PC-3 (cell line): ENCODE results near the gene PLAAT2. TPM values are rescaled to one million over a fixed set of nuclear protein-coding genes. Genes with fewer than 3 reads are reported as not detected.
"Not testable (repeated sequence)": the region's sequence is repeated elsewhere in the genome, so short reads cannot be mapped to it uniquely, and the experiment has no call there.

Source experiments
- ATAC-seq: fragments of 200-7000 bp; cut with Tn5 transposase; 2 replicates; pipeline ENCODE4 v1.9.1; 2020; ENCODE audit warnings: mild to moderate bottlenecking, moderate library complexity
- BruUV-seq: library from RNA; stranded (reverse); fragments of 400-500 nt; replicated peaks from 2 replicates; lab custom pipeline; 2021; lab: Mats Ljungman, UMichigan
- CTCF ChIA-PET: fragments of 300-600 bp; sonication (Branson Sonifier 250); formaldehyde crosslinking; loops from one replicate; lab custom pipeline; 2022; ENCODE audit warnings: antibody characterized with exemption; lab: Charles Lee
- POLR2A ChIA-PET: fragments of 300-600 bp; sonication (Branson Sonifier 250); formaldehyde crosslinking; loops from one replicate; lab custom pipeline; 2022; ENCODE audit warnings: antibody characterized with exemption; ENCODE audit not compliant: unreplicated experiment; lab: Charles Lee
- DNase-seq: peaks from one replicate; pipeline ENCODE4 v3.0.0-alpha.2; 2015
- H2AFZ ChIP-seq: fragments of 300-600 bp; sonication (generic); 2 replicates; pipeline ENCODE4 v1.6.0; 2016; ENCODE audit warnings: antibody characterized with exemption, low read length
- H3F3A ChIP-seq: fragments of 300-600 bp; sonication (generic); one replicate; pipeline ENCODE4 v1.6.0; 2017; ENCODE audit warnings: antibody characterized with exemption, low read length, control low read depth, mild to moderate bottlenecking; ENCODE audit not compliant: unreplicated experiment
- H3K27ac ChIP-seq: fragments of 300-600 bp; sonication (generic); 2 replicates; pipeline ENCODE4 v1.5.1; 2016; ENCODE audit warnings: mild to moderate bottlenecking, low read length
- H3K27me3 ChIP-seq: fragments of 300-600 bp; sonication (generic); 2 replicates; pipeline ENCODE4 v1.6.1; 2016; ENCODE audit warnings: low read length, mixed read lengths
- H3K36me3 ChIP-seq: fragments of 300-600 bp; sonication (generic); 2 replicates; pipeline ENCODE4 v1.6.1; 2016; ENCODE audit warnings: low read depth, mixed run types, low read length, mixed read lengths
- H3K4me1 ChIP-seq: fragments of 300-600 bp; sonication (generic); 2 replicates; pipeline ENCODE4 v1.5.1; 2016; ENCODE audit warnings: low read length; ENCODE audit not compliant: insufficient read depth
- H3K4me2 ChIP-seq: fragments of 300-600 bp; sonication (generic); 2 replicates; pipeline ENCODE4 v1.6.0; 2016; ENCODE audit warnings: low read length
- H3K4me3 ChIP-seq: fragments of 300-600 bp; sonication (generic); 2 replicates; pipeline ENCODE4 v1.5.1; 2016; ENCODE audit warnings: mild to moderate bottlenecking, low read length, mixed read lengths
- H3K79me2 ChIP-seq: fragments of 300-600 bp; sonication (generic); 2 replicates; pipeline ENCODE4 v1.6.1; 2017; ENCODE audit warnings: low read length, mixed read lengths
- H3K9ac ChIP-seq: fragments of 300-600 bp; sonication (generic); 2 replicates; pipeline ENCODE4 v1.6.0; 2016; ENCODE audit warnings: mild to moderate bottlenecking, low read length
- H3K9me2 ChIP-seq: fragments of 300-600 bp; sonication (generic); replicated peaks from 2 replicates; pipeline ENCODE4 v1.6.1; 2016; ENCODE audit warnings: mixed run types, low read length, mixed read lengths
- H3K9me3 ChIP-seq: fragments of 300-600 bp; sonication (generic); 2 replicates; pipeline ENCODE4 v1.6.1; 2016; ENCODE audit warnings: low read length, mixed read lengths
- H4K20me1 ChIP-seq: fragments of 300-600 bp; sonication (generic); 2 replicates; pipeline ENCODE4 v1.6.1; 2016; ENCODE audit warnings: low read length, mixed read lengths
- EZH2 ChIP-seq: fragments of 300-600 bp; sonication (generic); IDR thresholded peaks from one replicate; pipeline ENCODE4 v1.6.1; 2017; ENCODE audit warnings: antibody characterized with exemption, mild to moderate bottlenecking, low read length; ENCODE audit not compliant: unreplicated experiment
- EZH2phosphoT487 ChIP-seq: fragments of 300-600 bp; sonication (generic); IDR thresholded peaks from 2 replicates; pipeline ENCODE4 v1.6.1; 2018; ENCODE audit warnings: mild to moderate bottlenecking, antibody characterized with exemption, low read length, borderline replicate concordance
- intact Hi-C: fragments of 100-400 bp; cut with micrococcal nuclease; formaldehyde crosslinking; loops from 2 replicates; pipeline ENCODE4 v1.9.0; 2023
- total RNA-seq: library from RNA; depleted of rRNA; stranded (reverse); fragments of >200 nt; gene quantifications from 2 replicates; pipeline ENCODE4 v1.2.3, GENCODE V29; 2014
- TF ChIP-seq, protein P1 (sequence below): fragments of 300-600 bp; sonication (generic); conservative IDR thresholded peaks from 2 replicates; pipeline ENCODE4 v1.5.1; 2017; ENCODE audit warnings: antibody characterized with exemption, low read depth, mild to moderate bottlenecking, low read length

The PLAAT2 gene
- total RNA-seq, 1 experiment from 2014 or later: 5.6 TPM

DNA sequence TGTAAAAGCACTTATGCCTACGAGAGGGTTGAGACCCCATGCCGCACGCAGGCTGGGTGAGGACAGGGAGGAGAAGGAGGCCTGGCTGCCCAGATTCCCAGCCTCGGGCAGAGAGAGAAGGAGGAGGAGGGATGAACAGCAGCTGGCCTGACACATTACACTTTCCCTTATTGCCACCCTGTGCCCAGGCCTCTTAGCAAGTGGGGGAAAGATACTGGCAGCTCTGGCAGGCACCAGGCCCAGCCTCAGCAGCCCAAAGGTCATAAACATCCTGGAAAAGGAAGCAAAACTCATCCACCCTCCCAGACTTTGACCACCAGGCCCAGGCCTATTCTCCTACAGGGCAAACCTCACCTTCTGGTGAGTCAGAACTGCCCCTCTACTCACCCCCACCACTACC is 46.4 kb upstream of the PLAAT2 start:
- intact Hi-C loops: no loop called here

DNA sequence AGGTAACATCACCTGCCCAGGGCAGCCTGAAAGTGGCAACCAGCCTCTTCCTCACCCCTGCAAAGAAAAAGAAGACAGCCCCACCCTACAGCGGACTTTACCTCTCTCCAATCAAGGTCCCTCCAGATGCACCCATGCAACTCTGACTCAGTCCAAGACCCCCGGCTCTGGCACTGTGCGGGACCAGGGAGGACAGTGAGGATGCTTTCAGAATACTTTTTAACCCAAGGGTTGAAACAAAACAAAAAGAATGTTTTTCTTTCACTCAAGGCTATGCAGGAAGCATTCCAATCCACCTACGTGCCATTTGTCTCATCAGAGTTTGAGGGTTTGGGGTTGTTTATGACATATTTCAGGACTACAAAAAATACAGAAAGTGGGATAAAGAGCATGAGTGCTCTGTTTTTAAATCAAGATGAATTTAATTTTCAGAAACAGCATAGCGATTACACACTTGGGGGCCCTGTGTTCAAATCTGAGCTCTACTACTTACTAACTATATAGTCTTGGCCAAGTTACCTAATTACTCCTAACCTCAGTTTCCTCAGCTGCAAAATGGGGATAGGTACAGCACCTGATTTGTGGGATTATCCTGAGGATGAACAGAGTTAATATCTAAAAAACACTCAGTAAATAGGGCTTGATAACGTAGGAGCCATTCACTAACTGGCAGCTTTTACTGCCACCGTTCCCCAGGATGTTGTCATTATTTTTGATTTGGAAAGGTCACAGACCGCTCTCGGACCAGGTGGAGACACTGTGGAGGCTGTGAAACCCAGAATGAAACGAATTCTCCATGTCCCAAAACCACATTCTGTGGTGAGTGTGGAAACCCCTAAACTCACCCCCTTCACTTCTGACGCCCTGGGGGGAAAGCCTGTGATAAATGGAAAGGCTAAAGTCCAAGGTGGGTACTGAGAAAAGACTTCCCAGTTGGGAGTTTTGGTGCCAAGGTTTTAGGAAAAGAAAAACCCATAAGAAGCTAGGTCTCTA is 45.5 kb upstream of the PLAAT2 start:
- Histone ChIP-seq H3K9me3 (no peaks in the 10 kb centered on the region), H3K9me2 (no peaks in the 10 kb centered on the region), H3K4me3 (no peak overlapping the region), H3K27ac (no peak overlapping the region), H3F3A (no peaks in the 10 kb centered on the region), H3K9ac (no peak overlapping the region), H3K79me2 (peaks cover 69% of the 10 kb centered on the region), H3K36me3 (no peaks in the 10 kb centered on the region), H4K20me1 (no peaks in the 10 kb centered on the region), H3K4me2 (no peak overlapping the region), H2AFZ (no peak overlapping the region), H3K27me3 (no peaks in the 10 kb centered on the region), H3K4me1 (peaks cover 4% of the 10 kb centered on the region; the same call in 1 of the 2 replicates)
- ChIA-PET CTCF (no interaction called here), POLR2A (no interaction called here)
- intact Hi-C loops: no loop called here
- TF ChIP-seq EZH2phosphoT487 (no peak), EZH2 (no peak)
- TF ChIP-seq, protein P1, sequence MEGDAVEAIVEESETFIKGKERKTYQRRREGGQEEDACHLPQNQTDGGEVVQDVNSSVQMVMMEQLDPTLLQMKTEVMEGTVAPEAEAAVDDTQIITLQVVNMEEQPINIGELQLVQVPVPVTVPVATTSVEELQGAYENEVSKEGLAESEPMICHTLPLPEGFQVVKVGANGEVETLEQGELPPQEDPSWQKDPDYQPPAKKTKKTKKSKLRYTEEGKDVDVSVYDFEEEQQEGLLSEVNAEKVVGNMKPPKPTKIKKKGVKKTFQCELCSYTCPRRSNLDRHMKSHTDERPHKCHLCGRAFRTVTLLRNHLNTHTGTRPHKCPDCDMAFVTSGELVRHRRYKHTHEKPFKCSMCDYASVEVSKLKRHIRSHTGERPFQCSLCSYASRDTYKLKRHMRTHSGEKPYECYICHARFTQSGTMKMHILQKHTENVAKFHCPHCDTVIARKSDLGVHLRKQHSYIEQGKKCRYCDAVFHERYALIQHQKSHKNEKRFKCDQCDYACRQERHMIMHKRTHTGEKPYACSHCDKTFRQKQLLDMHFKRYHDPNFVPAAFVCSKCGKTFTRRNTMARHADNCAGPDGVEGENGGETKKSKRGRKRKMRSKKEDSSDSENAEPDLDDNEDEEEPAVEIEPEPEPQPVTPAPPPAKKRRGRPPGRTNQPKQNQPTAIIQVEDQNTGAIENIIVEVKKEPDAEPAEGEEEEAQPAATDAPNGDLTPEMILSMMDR: no peak
- ATAC-seq: no peak
- no TSS peak for BruUV-seq
- no peak for DNase-seq

More for the DNA sequence above, 46.4 kb upstream of the PLAAT2 start:
- no peaks in the 10 kb centered on the region for H4K20me1 ChIP-seq
- TF ChIP-seq, protein P1: no peak
- TF ChIP-seq EZH2phosphoT487 (no peak), EZH2 (no peak)
- H3K36me3 ChIP-seq: no peaks in the 10 kb centered on the region
- peaks cover 4% of the 10 kb centered on the region; the same call in 1 of the 2 replicates for H3K4me1 ChIP-seq
- no peak overlapping the region for H2AFZ ChIP-seq
- no peak overlapping the region for H3K4me3 ChIP-seq
- H3K4me2 ChIP-seq: no peak overlapping the region
- H3K79me2 ChIP-seq: peaks cover 73% of the 10 kb centered on the region
- no peaks in the 10 kb centered on the region for H3K27me3 ChIP-seq
- POLR2A ChIA-PET: no interaction called here
- no peak for DNase-seq
- no peaks in the 10 kb centered on the region for H3K9me2 ChIP-seq
- no peak overlapping the region for H3K27ac ChIP-seq
- BruUV-seq: no TSS peak
- H3K9ac ChIP-seq: no peak overlapping the region
- H3F3A ChIP-seq: no peaks in the 10 kb centered on the region
- no peaks in the 10 kb centered on the region for H3K9me3 ChIP-seq
- no peak for ATAC-seq
- CTCF ChIA-PET: interaction anchor here (0.6 kb wide), 1 partner anchor 16 kb away, joined by 3 read pairs; no protein-coding TSS in a partner anchor

DNA sequence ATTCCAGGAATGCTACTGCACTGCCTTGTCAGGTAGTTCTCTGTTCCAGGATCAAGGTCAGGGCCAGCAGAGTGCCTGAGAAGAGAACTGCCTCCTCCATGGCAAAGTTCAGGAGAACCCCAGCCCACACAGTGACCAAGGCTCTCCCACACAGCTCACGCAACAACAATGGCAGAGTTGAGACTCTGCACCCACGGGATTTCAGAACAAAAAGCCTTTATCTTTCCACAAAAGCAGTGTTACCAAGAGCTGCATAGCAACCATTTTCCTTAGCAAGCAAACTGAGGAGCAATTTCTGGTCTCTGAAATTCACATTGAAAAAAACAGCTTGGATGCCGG is 40.0 kb upstream of the PLAAT2 start:
- Histone ChIP-seq H2AFZ (no peak overlapping the region), H4K20me1 (no peaks in the 10 kb centered on the region), H3K4me2 (no peak overlapping the region), H3K4me3 (no peak overlapping the region), H3K9me2 (no peaks in the 10 kb centered on the region), H3K79me2 (peaks cover 19% of the 10 kb centered on the region; the same call in 1 of the 2 replicates), H3K27ac (no peak overlapping the region), H3K9ac (no peak overlapping the region), H3K9me3 (no peaks in the 10 kb centered on the region), H3K36me3 (no peaks in the 10 kb centered on the region), H3K4me1 (no peaks in the 10 kb centered on the region), H3K27me3 (no peaks in the 10 kb centered on the region), H3F3A (no peaks in the 10 kb centered on the region)
- no peak for ATAC-seq
- TF ChIP-seq, protein P1: no peak
- TF ChIP-seq EZH2phosphoT487 (no peak), EZH2 (no peak)
- CTCF ChIA-PET: no interaction called here
- intact Hi-C loops: no loop called here
- no peak for DNase-seq
- POLR2A ChIA-PET: no interaction called here
- no TSS peak for BruUV-seq

DNA sequence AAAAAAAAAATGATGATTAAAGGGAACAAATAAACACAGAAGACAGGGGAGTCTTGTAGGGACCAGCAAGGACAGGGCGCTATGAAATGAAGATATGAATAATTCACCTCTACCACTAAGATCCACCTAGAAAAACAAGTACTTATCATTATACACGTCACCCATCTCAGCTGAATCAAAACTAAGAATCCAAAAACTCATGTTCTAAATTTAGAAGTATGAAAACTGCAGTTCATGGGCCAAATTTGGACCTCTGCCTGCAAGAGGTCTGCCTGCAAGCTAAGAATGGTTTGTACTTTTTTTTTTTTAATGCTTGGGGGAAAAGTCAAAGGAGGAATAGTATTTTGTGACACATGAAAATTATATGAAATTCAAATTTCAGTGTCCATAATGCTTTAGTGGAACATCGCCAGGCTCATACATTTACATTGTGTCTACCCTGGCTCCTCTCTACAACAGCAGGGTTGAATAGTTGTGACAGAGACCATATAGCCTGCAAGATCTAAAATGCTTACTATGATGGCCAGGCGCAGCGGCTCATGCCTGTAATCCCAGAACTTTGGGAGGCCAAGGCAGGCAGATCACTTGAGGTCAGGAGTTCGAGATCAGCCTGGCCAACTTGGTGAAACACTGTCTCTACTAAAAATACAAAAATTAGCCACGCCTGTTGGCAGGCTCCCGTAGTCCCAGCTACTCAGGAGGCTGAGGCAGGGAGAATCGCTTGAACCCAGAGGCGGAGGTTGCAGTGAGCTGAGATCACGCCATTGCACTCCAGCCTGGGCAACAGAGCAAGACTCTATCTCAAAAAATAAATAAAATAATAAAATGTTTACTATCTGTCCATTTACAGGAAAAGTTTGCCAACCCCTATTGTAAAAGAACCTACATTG is 39.4 kb upstream of the PLAAT2 start:
- H3K4me1 ChIP-seq, H3K27me3 ChIP-seq, H3K9ac ChIP-seq, ATAC-seq, H4K20me1 ChIP-seq, H3F3A ChIP-seq, H3K36me3 ChIP-seq, POLR2A ChIA-PET, H3K9me3 ChIP-seq, intact Hi-C loops, CTCF ChIA-PET, H3K4me2 ChIP-seq, H2AFZ ChIP-seq, BruUV-seq, H3K9me2 ChIP-seq, DNase-seq, H3K27ac ChIP-seq, H3K4me3 ChIP-seq: not testable (repeated sequence)
- peaks cover 19% of the 10 kb centered on the region; the same call in 1 of the 2 replicates for H3K79me2 ChIP-seq
